SHP77 (cell line): Measurements from ENCODE around the gene SOX9.
A peak's percentile ranks its signal among the peaks of the same experiment; 100 is the strongest.
"Not testable (repeated sequence)": the region's sequence is repeated elsewhere in the genome, so short reads cannot be mapped to it uniquely, and the experiment has no call there.

Experiments
- DNase-seq, 2 experiments: peaks; one replicate each; lab custom pipeline; 2025; lab: John Stamatoyannopoulos, UW

SOX9 gene

GRCh38 chr17:72111336-72111923 is 9.4 kb upstream of the SOX9 start:
- DNase-seq: no peak

GRCh38 chr17:72111926-72112325 is 8.9 kb upstream of the SOX9 start:
- not testable (repeated sequence) for DNase-seq

- no peak for DNase-seq
Measured at GRCh38 chr17:72113751-72114150, 7.1 kb upstream of the SOX9 start.

GRCh38 chr17:72115781-72116525 is 4.9 kb upstream of the SOX9 start:
- no peak for DNase-seq

GRCh38 chr17:72116661-72117521 is 3.9 kb upstream of the SOX9 start:
- DNase-seq: no peak

- DNase-seq: no peak
Measured at GRCh38 chr17:72117535-72118334, 3.1 kb upstream of the SOX9 start.

GRCh38 chr17:72118335-72119076 is 2.3 kb upstream of the SOX9 start:
- peak; percentile 28 to 30 for DNase-seq

GRCh38 chr17:72119077-72119872 is 1.5 kb upstream of the SOX9 start:
- DNase-seq: no peak

GRCh38 chr17:72119873-72120641 is 763 bp upstream of the SOX9 start:
- DNase-seq: no peak

- DNase-seq: no peak
Measured at GRCh38 chr17:72121164-72122009, 567 bp downstream of the SOX9 start.

- DNase-seq: no peak
Measured at GRCh38 chr17:72122010-72122764, 1.4 kb downstream of the SOX9 start.

GRCh38 chr17:72122765-72123529 is 2.1 kb downstream of the SOX9 start:
- no peak for DNase-seq

GRCh38 chr17:72123530-72124437 is 3.0 kb downstream of the SOX9 start:
- no peak for DNase-seq

- DNase-seq: no peak
Measured at GRCh38 chr17:72124438-72124775, 3.6 kb downstream of the SOX9 start.

GRCh38 chr17:72125226-72125651 is 4.4 kb downstream of the SOX9 start:
- no peak for DNase-seq

GRCh38 chr17:72125742-72126141 is 4.9 kb downstream of the SOX9 start:
- DNase-seq: no peak
